ENCODE data around the gene LHFPL3. TPM values are rescaled to one million over a fixed set of nuclear protein-coding genes. Genes with fewer than 3 reads are reported as not detected.

Gene LHFPL3
- total RNA-seq, 1 experiment from 2014 or later, result not detected

GRCh38 chr7:104803931-104804330, 475.5 kb downstream of the LHFPL3 start:
- Histone ChIP-seq H3K36me3 (ENCODE audit: control insufficient read depth in 1 of 2, insufficient read depth in 2 of 2, low read length in 2 of 2) (no peaks in the 10 kb centered on the region), H3K9me3 (ENCODE audit: control insufficient read depth in 1 of 2, insufficient read depth in 1 of 2, low read depth in 1 of 2, low read length in 2 of 2) (no peaks in the 10 kb centered on the region), H4K20me1 (ENCODE audit: insufficient read depth) (no peaks in the 10 kb centered on the region), H3K9me2 (ENCODE audit: insufficient read depth) (no peaks in the 10 kb centered on the region), H2AFZ (ENCODE audit: low read depth, low read length, poor library complexity, severe bottlenecking) (no peak overlapping the region), H3K4me2 (ENCODE audit: low read length) (no peak overlapping the region), H3K27me3 (ENCODE audit: insufficient read depth, low read length) (peaks cover 94% of the 10 kb centered on the region), H3K79me2 (ENCODE audit: insufficient read depth, low read length) (no peaks in the 10 kb centered on the region), H3K4me1 (ENCODE audit: control insufficient read depth in 1 of 2, insufficient read depth in 2 of 2, low read length in 2 of 2) (no peaks in the 10 kb centered on the region), H3K9ac (ENCODE audit: low read length) (no peak overlapping the region), H3K4me3 (replicated peaks in 1 of 2; ENCODE audit: low read depth in 1 of 2, low read length in 2 of 2) (no peak overlapping the region), H3K27ac (ENCODE audit: low read depth, low read length) (no peak overlapping the region)
- TF ChIP-seq SIN3A (IDR thresholded peaks at IDR 0.05; ENCODE audit: low read depth) (no peak), POLR2AphosphoS5 (IDR thresholded peaks at IDR 0.05; ENCODE audit: low read depth, low read length) (no peak), EZH2 (IDR thresholded peaks at IDR 0.05) (no peak), ATF3 (IDR thresholded peaks at IDR 0.05) (no peak), CBX3 (IDR thresholded peaks at IDR 0.05; ENCODE audit: low read depth) (no peak), EZH2phosphoT487 (IDR thresholded peaks at IDR 0.05; ENCODE audit: borderline replicate concordance) (no peak), ELF1 (IDR thresholded peaks at IDR 0.05; ENCODE audit: borderline replicate concordance, low read depth) (no peak), CTCF (IDR thresholded peaks at IDR 0.05 in 2 of 3, conservative IDR thresholded peaks at IDR 0.05 in 1 of 3; ENCODE audit: borderline replicate concordance in 1 of 3, insufficient read depth in 1 of 3, low read depth in 2 of 3, low read length in 2 of 3) (no peak), POLR2A (IDR thresholded peaks at IDR 0.05; ENCODE audit: borderline replicate concordance, extremely low read depth, insufficient read depth, insufficient read length) (no peak), ZBTB33 (IDR thresholded peaks at IDR 0.05; ENCODE audit: extremely low read depth, insufficient replicate concordance, low read length) (no peak), JUND (IDR thresholded peaks at IDR 0.05) (no peak), CEBPB (IDR thresholded peaks at IDR 0.05; ENCODE audit: low read depth) (no peak), ZNF274 (IDR thresholded peaks at IDR 0.05; ENCODE audit: low read depth, low read length) (no peak), MAX (IDR thresholded peaks at IDR 0.05) (no peak)
- BruUV-seq (replicated peaks), result no TSS peak
- intact Hi-C loops (cut with micrococcal nuclease), result no loop called here
- no peak for ATAC-seq
- DNase-seq (ENCODE audit: low read depth, low spot score), result no peak
- ChIA-PET POLR2A (no interaction called here), RAD21 (ENCODE audit: low non-redundant PET in 1 of 2, low total read pairs in 2 of 2, uncharacterized antibody in 2 of 2, unreplicated experiment in 2 of 2) (no interaction called here), CTCF (no interaction called here)
